HG02981 (cell line): Measurements from ENCODE around the gene MSH3.
"Not testable (repeated sequence)": the region's sequence is repeated elsewhere in the genome, so short reads cannot be mapped to it uniquely, and the experiment has no call there.

Source experiments
- ATAC-seq: cut with Tn5 transposase; IDR thresholded peaks from one replicate; pipeline ENCODE4 v1.9.1; 2021; ENCODE audit warnings: mild to moderate bottlenecking, moderate library complexity; ENCODE audit not compliant: unreplicated experiment

MSH3 gene

GRCh38 chr5:80784451-80784850, 130.0 kb downstream of the MSH3 start:
- ATAC-seq, result no peak

- not testable (repeated sequence) for ATAC-seq
These were observed 135.0 kb downstream of the MSH3 start for GRCh38 chr5:80789319-80790016.

GRCh38 chr5:80790698-80791097, 136.2 kb downstream of the MSH3 start:
- no peak for ATAC-seq

- ATAC-seq, result no peak
These were observed 138.9 kb downstream of the MSH3 start for GRCh38 chr5:80793354-80793753.

- ATAC-seq, result no peak
These were observed 142.4 kb downstream of the MSH3 start for GRCh38 chr5:80796846-80797245.

GRCh38 chr5:80797428-80798024, 143.1 kb downstream of the MSH3 start:
- no peak for ATAC-seq

- ATAC-seq, result no peak
These were observed 143.7 kb downstream of the MSH3 start for GRCh38 chr5:80798166-80798565.

GRCh38 chr5:80798633-80799032, 144.2 kb downstream of the MSH3 start:
- ATAC-seq, result no peak

- no peak for ATAC-seq
These were observed 144.6 kb downstream of the MSH3 start for GRCh38 chr5:80799041-80799440.

- ATAC-seq, result no peak
These were observed 145.1 kb downstream of the MSH3 start for GRCh38 chr5:80799573-80799972.

- no peak for ATAC-seq
These were observed 149.9 kb downstream of the MSH3 start for GRCh38 chr5:80804332-80804731.

- ATAC-seq, result no peak
These were observed 150.6 kb downstream of the MSH3 start for GRCh38 chr5:80805038-80805437.

GRCh38 chr5:80806929-80807328, 152.5 kb downstream of the MSH3 start:
- ATAC-seq, result no peak

- ATAC-seq, result no peak
These were observed 155.0 kb downstream of the MSH3 start for GRCh38 chr5:80809451-80809850.

- ATAC-seq, result no peak
These were observed 156.0 kb downstream of the MSH3 start for GRCh38 chr5:80810425-80810824.

GRCh38 chr5:80816590-80816989, 162.1 kb downstream of the MSH3 start:
- ATAC-seq, result no peak

GRCh38 chr5:80820685-80821084, 166.2 kb downstream of the MSH3 start:
- no peak for ATAC-seq

GRCh38 chr5:80822640-80823039, 168.2 kb downstream of the MSH3 start:
- ATAC-seq, result no peak

- ATAC-seq, result not testable (repeated sequence)
These were observed 169.7 kb downstream of the MSH3 start for GRCh38 chr5:80824159-80824558.

- no peak for ATAC-seq
These were observed 171.5 kb downstream of the MSH3 start for GRCh38 chr5:80825786-80826460.

GRCh38 chr5:80834710-80835109, 180.3 kb downstream of the MSH3 start:
- no peak for ATAC-seq

GRCh38 chr5:80835128-80835527, 180.7 kb downstream of the MSH3 start:
- no peak for ATAC-seq
